Left hindlimb (tissue), 1 donor: Measurements from ENCODE around the gene CDK5RAP2.
A peak's percentile ranks its signal among the peaks of the same experiment; 100 is the strongest.
"Not testable (repeated sequence)": the region's sequence is repeated elsewhere in the genome, so short reads cannot be mapped to it uniquely, and the experiment has no call there.

Source experiments
- DNase-seq: peaks from one replicate; pipeline ENCODE4 v3.0.0-alpha.2; 2018

Gene CDK5RAP2

DNA sequence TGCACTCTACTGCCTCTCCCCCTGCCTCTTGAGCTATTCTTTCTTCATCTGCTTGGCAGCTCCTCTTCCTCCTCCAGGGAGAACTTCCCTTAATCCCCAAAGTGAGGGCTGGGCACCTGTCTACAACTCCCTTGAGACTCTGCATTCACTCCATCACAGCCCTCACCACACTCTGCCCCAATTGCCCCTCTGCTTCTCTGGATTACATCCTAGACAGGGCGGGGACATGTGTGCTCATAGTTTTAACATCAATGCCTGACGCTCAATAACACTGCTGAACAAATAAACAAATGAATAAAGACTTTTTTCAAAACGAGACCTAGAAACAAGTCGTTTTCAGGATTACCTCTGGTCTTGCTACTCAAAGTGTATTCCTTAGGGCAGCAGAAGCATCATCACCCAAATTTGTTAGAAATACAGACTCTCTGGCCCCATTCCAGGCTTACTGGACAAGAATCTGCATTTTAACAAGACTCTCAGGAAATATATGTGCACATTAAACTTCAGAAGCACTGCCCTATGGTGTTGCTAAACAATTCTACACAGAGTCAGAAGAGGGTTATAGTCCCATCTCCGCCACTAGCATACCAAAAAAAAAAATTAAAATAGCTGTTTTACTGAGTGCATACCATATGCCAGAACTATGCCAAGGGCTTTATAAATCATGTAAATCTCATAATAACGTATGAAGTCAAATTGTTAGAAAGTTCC, 115.6 kb downstream of the CDK5RAP2 start:
- DNase-seq: no peak

DNA sequence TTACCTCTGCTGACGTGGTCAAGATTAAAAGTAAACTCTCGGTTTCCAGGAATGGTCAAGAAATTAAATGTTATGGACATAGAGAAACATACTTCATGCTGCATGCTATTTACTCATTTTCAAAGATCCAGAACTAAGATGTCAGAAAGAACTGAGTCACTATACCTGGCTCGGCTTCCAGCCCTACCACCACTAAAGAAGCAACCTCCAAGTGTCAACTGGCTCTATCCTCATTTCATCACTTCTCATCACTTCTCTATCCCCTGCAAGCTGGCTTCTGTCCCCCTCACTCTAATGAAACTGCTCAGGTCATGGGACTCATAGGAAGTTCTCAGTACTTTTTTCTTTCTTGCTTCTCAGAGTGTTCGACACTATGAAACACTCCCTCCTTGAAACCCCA, 116.2 kb downstream of the CDK5RAP2 start:
- no peak for DNase-seq

DNA sequence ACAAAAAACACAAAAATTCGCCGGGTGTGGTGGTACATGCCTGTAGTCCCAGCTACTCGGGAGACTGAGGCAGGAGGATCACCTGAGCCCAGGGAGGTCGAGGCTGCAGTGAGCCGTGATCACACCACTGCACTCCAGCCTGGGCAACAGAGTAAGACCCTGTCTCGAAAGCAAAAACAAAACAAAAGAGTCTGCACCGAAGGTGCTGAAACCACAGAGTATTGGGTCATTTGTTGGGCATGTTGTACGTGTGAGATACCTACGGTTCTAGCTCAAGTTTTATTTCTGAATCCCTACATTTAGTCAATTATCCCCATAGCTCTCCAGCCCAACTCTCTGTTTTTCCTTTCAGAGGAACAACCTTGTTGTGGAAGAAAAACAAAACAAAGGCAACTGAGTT, 118.3 kb downstream of the CDK5RAP2 start:
- DNase-seq: not testable (repeated sequence)

DNA sequence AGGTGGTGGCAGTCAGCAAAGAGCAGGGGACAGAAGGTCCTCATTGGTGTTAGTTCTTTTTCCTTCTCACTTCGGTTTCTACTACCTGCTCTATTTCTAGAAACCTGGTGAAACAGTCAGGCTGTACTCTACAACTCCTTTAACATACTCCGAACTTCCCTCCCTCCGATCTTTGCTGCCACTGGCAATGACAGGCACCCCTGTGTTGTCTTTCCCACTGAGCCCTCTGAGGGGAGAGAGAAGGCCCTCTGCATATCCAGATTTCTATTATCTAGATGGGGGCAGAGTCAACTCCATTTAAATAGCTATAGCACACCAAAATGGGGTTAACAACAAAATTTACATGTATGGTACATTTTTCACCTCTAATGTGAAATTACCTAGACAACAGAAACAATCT, 123.7 kb downstream of the CDK5RAP2 start:
- DNase-seq: no peak

DNA sequence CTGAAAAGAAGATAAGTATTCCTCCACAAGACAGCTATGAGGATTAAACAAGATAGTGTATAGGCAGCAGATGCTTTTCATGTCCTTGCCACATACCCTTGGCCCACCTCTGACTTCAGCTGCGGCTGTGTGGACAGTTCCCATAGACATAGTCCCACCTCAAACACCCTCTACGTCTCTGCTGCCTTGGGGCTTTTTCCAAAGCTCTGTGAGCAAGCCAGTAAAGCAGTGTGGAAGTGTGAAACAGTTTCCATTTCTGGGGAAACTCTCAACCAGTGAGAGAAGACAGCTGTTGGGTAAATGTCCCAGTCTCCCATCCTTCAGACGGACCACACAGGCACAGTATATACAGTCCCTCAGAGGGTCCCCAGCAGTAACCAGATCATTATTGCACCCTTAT, 125.5 kb downstream of the CDK5RAP2 start:
- no peak for DNase-seq

DNA sequence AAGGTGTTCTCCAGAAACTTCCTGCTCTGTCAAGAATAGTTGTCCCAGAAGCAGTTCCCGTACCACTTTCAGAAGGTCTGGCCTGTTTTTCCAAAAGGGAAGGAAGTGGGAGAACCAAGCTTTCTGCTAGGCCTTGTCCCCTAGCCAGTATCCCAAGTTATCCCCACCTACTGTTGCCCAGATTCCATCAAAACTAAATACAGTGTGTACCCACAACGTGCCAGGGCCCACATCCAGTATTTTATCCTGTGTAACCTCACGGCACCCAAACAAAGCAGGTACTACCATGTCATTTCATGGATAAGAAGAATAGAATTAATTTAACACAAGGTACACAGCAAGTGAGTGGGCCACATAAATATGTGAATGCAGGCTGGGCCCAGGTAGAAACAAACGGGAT, 126.2 kb downstream of the CDK5RAP2 start:
- DNase-seq: no peak

DNA sequence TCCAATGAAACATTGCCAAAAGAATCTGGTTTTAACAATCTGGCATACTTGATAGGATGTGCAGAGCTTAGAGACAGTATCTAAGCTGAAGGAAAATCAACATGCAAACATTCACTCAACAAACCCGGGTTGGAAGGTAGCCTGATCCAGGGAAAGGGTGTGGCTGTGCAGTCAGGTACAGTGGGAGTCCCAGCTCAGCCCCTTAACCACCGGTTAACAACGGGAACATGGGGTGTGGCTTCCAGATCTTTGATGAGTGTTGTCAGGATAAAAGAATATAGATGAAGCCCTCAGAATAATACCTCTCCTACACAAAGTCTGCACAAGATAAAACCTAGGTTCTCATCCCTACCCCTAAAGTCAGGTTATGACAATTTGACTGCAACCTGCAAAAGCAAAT, 127.3 kb downstream of the CDK5RAP2 start:
- DNase-seq: no peak

DNA sequence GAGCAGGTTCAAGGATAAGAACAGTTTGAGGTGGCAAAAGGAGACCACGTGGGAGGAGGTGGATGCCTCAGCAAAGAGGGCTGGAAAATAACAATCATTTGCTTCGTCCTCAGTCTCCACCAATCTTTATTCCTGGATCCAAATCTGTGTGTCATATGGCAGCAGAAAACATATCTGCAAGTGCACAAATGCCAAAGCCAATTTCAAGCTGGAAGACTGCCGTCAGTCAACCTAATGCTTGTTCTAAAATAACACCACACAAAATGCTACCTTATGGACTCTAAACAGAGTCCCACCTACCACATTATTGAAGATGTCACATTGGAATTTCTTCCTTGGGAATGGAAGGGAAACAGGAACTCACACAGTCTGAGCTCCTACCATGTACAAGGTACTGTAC, 129.1 kb downstream of the CDK5RAP2 start:
- DNase-seq: no peak

DNA sequence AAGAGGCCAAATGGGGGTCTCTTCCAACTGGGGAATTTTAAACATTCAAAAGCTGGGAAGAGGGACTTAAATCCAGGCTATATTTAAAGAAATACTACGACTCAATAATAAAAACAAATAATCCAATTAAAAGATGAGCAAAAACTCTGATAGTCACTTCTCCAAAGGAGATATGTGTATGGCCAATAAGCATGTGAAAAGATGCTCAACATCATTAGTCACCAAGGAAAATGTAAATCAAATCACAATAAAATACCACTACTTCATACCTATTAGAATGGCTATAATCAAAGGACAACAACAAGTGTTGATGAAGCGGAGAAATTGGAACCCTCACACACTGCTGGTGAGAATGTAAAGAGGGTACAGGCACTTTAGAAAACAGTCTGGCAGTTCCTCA, 130.4 kb downstream of the CDK5RAP2 start:
- DNase-seq: no peak

DNA sequence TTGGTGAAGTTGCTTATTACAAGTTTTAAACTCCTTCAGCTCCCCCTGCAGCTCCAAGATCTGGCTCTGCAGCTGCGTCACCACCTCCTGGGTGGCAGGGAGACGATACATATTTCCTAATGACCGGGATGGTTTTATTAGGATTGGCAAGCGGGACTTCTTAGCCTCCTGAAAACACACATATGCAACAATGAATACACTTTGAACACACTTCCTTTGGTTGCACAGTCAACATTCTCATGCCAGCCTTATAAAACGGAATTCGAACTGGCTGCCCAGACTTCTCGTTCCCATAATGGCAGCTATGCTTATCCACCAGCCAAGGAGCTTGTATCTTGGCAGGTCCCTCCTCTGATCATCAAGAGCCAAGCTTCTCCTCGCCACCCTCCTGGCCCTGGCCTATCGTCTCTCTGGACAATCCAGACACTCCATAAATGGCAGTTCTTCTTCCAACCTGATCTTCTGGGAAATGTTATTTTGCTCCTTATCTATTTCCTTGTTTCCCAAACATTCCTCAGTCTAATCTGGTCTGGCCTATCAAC, 131.9 kb downstream of the CDK5RAP2 start:
- DNase-seq: no peak

DNA sequence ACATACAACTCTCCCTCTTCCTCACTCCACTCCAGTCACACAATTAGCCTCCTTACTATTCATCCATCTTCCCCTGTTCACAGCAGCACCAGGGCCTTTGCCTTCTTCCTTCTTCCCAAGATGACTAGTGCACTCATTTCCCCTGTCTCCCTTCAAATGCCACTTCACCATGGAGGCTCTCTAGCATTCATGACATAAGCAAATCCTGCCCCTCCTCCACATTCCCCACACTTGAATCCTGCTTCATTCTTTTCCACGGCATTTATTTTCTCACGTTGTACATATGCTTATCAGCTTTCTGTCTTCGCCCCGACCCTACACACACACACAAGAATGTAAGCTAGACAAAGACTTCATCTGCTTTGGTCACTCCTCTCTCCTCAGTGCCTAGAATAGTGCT, 133.3 kb downstream of the CDK5RAP2 start:
- DNase-seq: no peak

DNA sequence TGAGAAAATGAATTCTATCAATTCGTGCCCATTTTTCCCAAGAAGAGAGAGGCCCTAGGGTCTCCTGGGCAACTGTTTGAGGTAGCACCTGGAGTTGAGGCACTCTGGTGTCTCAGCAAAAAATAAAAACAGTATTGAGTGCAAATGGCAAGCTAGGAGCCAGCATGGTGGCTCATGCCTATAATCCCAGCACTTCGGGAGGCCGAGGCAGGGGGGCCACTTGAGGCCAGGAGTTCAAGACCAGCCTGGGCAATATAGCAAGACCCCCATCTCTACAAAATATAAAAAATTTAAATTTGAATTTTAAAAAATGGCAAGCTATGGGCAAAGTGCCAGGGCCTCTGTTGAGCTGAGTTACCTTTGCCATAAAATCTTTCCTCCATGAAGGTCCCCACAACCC, 136.0 kb downstream of the CDK5RAP2 start:
- DNase-seq: no peak

DNA sequence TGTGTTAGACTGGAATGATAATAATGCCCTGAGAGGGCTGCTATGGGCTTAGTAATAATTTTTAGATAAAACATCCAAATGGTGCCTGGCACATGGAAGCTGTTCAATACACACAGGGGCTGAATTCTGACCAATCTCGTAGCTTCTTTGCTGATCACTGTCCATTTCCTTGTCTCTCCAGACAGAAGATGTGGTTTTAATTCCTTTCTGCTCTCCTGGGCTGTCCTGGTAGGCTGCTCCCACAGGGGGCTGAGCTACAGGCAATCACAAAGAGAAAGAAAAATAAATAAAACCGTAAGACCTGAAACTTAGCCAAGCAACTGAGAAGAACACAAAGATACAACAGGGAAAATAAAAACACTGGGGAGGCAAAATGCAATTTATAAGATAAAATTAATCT, 136.5 kb downstream of the CDK5RAP2 start:
- no peak for DNase-seq

DNA sequence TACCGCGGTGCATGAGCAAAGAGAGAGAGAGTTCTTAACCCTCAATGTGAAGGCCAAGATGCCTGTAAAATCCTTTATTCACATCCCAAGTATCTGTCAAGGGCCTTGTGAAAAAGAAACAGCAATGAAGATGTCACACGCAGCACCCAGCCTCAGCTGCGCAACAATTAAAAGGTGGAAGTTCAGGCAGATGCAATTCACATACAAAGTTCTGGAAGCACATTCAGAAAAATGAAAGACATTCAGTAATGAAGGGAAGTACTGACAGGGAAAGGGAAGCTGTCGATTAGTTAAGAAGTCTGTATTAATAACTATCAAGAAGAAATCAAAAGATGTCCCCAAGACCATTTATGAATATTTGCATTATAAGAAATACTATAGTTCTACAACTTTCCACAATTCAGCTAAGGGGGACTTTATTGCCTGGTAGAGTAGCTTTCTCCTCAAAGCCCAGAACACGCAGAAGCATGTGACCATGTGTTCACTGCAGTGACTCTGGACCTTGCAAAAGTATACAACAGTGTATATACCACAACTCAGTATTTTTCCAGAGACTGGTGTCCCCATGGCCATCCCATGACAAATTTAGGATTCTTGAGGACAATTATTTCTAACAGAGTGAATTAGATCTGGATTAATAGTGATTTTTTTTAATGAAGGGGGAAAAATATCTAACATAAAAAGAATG, 137.5 kb downstream of the CDK5RAP2 start:
- no peak for DNase-seq

DNA sequence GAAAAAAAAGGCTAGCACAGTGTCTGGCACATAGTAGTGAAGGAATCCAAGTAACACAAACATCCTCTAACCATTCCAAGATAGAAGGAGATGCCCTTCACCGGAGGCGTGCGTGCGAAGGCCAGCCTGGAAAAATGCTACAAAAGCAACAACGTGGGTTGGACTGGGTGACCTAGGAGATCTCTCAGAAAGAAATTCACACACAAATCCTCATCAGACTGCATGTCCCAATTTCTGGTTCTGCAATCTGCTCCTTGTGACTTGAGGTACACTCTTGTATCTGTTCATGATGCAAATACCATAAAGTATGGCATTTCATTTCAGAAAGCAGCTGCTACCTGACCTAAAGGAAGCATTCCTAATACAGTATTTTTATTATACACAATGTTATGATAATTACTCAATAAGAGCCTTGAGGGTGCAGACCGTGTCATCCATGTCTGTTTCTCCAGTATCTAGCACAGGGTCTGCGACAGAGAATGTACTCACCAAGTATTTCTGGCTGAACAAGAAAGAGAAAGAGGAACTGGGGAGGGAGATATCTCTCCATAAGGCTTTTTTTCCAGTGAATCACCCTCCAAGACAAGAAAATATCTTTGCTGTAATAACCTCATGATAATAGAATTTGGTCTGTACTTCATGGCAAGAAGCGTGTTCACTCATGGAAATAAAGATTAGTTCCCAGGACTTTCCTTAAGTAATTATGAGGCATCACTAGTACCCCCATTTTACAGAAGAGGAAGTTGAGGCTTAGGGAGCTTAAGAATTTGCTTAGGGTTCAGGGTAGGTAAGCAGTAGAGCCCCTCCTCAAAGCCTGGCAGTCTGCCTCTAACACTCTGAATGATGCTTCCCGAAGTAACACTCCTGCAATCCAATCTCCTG, 138.3 kb downstream of the CDK5RAP2 start:
- no peak for DNase-seq

DNA sequence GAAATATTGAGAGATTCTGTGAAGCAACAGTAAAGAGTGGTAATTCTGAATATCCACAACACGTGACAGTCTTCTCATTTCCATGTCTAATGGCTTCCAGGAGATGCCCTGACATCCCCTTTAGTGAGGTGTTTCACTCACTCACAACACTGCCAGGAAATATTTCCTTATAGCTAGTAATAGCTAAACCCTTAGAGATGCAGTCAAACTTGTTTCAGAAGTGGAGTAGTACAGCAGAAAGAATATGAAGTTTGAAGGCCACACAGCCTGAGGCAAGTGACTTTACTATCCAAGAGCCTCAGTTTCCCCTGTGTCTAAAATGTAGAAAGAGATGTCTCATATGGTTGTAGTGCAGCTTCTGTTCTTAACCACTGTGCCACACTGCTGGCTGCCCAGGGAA, 139.2 kb downstream of the CDK5RAP2 start:
- DNase-seq: no peak

DNA sequence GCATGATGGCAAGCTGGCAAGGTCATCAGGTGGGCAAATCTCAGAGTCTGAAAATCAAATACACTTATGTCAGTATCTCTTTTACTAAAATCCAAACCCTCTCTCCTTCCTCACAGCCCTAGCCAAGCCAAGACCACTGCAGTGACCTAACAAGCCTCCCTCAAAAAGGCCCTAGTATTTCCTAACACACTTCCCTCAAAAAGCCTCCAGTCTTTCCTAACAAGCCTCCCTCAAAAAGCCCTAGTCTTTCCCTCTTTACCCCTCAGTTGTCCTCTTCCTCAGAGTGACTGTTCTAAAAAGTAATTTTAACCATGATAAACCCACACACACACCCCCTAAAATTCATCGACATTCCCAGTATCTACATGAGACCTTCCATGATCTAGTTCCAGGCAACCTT, 140.0 kb downstream of the CDK5RAP2 start:
- DNase-seq: no peak

DNA sequence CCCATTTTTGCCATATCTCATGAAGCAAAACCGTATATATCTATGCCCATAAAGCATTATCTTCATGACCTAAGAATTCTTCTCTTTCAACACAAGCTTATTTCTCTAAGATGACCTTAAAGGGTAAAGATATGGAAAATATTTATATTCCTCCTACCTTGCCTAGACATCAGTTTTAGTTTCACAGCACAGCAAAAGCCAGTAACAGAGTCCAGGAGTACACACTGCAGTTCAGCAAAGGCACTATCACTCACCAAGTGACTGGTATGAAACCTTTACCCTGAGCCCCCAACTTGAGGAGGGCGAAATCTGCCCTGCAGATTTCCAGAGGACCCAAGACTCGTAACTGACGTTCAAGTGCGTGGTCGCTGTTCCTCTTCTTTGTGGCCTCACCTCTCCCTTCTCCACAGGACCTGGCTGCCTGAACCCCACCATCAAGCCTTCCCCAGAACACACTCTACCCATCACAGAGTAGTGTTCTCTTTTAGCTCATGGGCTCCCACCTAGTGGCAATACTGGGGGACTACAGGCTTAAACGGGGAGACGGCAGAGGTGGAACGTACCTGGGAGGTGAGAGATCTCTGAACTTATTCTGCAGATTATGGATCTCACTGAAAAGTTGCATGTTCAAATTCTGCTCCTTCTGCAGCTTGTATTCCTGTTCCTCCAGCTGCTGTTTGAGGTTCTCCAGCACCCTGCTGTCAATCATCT, 141.0 kb downstream of the CDK5RAP2 start:
- DNase-seq: no peak

DNA sequence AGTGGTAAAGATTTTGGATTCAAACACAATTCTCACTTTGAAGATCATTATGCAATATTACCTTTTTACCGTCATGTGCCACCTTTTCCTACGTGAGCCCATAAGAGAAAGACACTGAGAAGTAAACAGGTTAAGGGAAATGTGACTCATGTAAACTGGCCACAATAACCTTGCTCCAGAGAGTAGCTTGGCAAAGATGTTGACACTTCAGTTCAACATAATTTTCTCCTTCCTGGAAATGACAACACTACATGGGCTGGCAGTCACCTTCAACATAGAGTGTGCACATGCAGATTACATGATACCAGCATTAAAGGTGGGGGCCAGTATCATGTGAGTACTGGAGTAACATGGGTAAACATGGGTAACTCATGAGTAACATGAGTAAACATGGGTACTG, 141.9 kb downstream of the CDK5RAP2 start:
- no peak for DNase-seq

DNA sequence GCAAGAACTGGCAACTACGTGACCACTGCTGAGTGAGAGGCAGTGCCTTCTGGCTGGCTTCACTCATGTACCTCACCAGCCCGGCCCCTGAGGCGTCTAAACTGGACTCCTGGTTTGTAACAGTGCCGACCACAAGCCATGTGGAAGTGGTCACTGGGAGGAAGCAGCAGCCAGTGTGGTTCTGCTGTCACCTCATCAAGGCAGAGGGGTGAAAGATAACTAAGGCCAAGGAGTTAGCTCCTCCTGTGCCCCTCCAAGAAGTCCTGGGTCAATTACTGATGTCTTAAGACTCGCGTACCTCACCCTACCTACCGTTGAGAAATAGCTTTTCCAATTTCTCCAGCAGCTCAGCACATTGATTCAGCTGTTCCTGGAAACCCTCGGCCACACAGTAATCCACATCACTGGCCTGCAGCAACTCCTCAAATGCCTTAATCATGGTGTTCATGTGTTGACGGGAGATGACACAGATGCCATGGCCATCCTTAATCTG, 142.9 kb downstream of the CDK5RAP2 start:
- DNase-seq: peak; percentile 34

DNA sequence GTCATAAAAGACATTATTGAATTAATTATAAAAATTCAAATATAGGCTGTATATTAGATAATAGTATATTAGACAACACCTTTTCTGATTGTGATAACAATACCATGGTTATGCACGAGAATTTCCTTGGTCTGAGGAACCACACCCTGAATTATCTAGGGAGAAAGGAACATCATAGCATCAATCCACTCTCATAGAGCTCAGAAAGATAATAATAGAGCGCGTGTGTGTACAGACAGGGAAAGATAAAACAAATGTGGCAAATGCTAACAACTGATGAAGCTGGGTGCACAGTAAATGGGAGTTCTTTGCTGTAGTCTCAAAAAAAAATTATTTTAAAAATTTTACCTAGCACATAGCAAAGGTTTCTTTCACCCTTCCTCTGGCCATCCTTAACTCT, 143.5 kb downstream of the CDK5RAP2 start:
- no peak for DNase-seq

DNA sequence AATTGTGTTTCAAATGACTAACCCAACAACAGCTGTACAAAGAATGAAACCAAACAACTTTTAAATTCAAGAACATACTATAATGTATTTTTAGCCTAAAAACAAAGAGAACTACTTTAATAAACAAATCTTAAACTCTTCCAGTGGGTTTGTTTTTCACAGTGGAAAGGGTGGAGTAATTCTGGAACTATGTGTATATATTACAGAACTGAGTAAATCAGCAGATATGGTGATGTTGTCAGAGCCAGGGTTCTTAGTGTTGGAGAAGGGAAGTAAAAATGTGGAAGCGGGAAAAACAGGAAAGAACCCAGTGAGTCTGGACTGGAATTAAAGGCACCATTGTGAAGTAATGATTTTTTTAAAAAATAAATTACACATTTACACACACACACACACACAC, 144.9 kb downstream of the CDK5RAP2 start:
- no peak for DNase-seq

DNA sequence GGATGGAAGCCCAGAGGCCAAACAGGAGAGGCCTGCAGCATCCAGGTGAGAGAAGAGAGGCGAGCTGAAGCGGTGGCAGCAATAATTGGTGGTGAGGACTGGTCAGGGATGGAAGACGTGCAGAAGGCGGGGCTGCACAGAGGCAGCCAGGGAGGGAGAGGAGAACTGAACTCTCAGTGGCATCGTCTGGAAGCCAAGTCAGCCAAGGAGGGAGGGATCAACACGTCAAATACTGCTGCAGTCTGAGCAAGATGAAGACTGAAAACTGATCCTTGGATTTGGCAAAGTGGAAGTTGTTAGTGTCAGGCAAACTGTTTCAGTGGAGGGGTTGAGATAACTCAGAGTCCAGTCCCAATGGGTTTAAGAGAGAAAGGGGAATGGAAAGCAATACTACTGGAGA, 145.4 kb downstream of the CDK5RAP2 start:
- peak; percentile 68 for DNase-seq
